ENCODE results near the gene SPTBN5.
A peak's percentile ranks its signal among the peaks of the same experiment; 100 is the strongest.

The SPTBN5 gene

GRCh38 chr15:41905036-41905793, 11.4 kb upstream of the SPTBN5 start:
- TF ChIP-seq TCF4 (CRISPR knock-in tag; IDR thresholded peaks at IDR 0.05; ENCODE audit: borderline replicate concordance) (0 out of 2 replicates have a peak, but pooled peaks have one; percentile 29), ZFP3 (CRISPR knock-in tag; IDR thresholded peaks at IDR 0.05) (no peak), ZFP30 (CRISPR knock-in tag; IDR thresholded peaks at IDR 0.05) (no peak)
- peak; percentile 48 for ATAC-seq

DNA sequence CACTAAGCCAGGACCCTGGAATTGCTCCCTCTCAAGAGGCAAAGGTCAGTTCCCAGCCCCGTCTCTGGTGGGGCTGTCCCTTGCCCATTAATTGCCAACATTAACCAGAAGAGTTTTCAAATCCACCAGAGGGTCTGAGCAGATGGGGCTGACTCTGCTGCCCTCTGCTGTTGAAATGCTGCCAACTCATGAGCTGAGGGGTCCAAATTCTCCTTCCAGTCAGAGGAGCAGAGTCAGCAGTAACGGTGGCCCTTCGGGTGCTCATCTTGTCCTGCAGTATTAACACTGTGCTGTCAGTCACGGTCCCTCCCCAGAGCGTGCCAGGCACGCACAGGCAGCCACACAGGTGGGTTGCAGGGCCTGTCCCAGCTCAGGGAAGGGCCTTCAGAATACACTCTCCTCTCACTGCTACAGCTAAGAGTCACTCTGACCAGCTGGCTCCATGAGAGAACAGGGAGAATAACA, 10.7 kb upstream of the SPTBN5 start:
- peak; percentile 95 for ATAC-seq
- TF ChIP-seq SNAI2 (CRISPR knock-in tag; IDR thresholded peaks at IDR 0.05) (no peak), CSDC2 (CRISPR knock-in tag; IDR thresholded peaks at IDR 0.05) (no peak), ZNF565 (CRISPR knock-in tag; conservative IDR thresholded peaks at IDR 0.05; ENCODE audit: low read depth) (no peak), RARB (CRISPR knock-in tag; IDR thresholded peaks at IDR 0.05) (no peak), ARNTL (CRISPR knock-in tag; IDR thresholded peaks at IDR 0.05; ENCODE audit: borderline replicate concordance, low read depth) (no peak), CSRNP3 (CRISPR knock-in tag; IDR thresholded peaks at IDR 0.05) (no peak), ZFP3 (CRISPR knock-in tag; IDR thresholded peaks at IDR 0.05) (no peak), TOX (CRISPR knock-in tag; IDR thresholded peaks at IDR 0.05; ENCODE audit: borderline replicate concordance) (no peak), OSR1 (CRISPR knock-in tag; IDR thresholded peaks at IDR 0.05) (no peak), TCF4 (CRISPR knock-in tag; IDR thresholded peaks at IDR 0.05; ENCODE audit: borderline replicate concordance) (no peak), ZNF70 (CRISPR knock-in tag; IDR thresholded peaks at IDR 0.05) (no peak), ZFP30 (CRISPR knock-in tag; IDR thresholded peaks at IDR 0.05) (no peak), BACH2 (CRISPR knock-in tag; IDR thresholded peaks at IDR 0.05; ENCODE audit: borderline replicate concordance) (no peak), ZNF8 (CRISPR knock-in tag; IDR thresholded peaks at IDR 0.05) (no peak), PPARA (CRISPR knock-in tag; IDR thresholded peaks at IDR 0.05; ENCODE audit: borderline replicate concordance) (no peak), ZC3H10 (CRISPR knock-in tag; IDR thresholded peaks at IDR 0.05) (no peak), GLIS3 (CRISPR knock-in tag; IDR thresholded peaks at IDR 0.05) (no peak)
- TF ChIP-seq, protein P1, sequence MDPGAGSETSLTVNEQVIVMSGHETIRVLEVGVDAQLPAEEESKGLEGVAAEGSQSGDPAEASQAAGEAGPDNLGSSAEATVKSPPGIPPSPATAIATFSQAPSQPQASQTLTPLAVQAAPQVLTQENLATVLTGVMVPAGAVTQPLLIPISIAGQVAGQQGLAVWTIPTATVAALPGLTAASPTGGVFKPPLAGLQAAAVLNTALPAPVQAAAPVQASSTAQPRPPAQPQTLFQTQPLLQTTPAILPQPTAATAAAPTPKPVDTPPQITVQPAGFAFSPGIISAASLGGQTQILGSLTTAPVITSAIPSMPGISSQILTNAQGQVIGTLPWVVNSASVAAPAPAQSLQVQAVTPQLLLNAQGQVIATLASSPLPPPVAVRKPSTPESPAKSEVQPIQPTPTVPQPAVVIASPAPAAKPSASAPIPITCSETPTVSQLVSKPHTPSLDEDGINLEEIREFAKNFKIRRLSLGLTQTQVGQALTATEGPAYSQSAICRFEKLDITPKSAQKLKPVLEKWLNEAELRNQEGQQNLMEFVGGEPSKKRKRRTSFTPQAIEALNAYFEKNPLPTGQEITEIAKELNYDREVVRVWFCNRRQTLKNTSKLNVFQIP (CRISPR knock-in tag; IDR thresholded peaks at IDR 0.05; ENCODE audit: borderline replicate concordance, low read depth): no peak
- TF ChIP-seq, protein P2, sequence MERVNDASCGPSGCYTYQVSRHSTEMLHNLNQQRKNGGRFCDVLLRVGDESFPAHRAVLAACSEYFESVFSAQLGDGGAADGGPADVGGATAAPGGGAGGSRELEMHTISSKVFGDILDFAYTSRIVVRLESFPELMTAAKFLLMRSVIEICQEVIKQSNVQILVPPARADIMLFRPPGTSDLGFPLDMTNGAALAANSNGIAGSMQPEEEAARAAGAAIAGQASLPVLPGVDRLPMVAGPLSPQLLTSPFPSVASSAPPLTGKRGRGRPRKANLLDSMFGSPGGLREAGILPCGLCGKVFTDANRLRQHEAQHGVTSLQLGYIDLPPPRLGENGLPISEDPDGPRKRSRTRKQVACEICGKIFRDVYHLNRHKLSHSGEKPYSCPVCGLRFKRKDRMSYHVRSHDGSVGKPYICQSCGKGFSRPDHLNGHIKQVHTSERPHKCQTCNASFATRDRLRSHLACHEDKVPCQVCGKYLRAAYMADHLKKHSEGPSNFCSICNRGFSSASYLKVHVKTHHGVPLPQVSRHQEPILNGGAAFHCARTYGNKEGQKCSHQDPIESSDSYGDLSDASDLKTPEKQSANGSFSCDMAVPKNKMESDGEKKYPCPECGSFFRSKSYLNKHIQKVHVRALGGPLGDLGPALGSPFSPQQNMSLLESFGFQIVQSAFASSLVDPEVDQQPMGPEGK (CRISPR knock-in tag; IDR thresholded peaks at IDR 0.05; ENCODE audit: borderline replicate concordance): no peak

DNA sequence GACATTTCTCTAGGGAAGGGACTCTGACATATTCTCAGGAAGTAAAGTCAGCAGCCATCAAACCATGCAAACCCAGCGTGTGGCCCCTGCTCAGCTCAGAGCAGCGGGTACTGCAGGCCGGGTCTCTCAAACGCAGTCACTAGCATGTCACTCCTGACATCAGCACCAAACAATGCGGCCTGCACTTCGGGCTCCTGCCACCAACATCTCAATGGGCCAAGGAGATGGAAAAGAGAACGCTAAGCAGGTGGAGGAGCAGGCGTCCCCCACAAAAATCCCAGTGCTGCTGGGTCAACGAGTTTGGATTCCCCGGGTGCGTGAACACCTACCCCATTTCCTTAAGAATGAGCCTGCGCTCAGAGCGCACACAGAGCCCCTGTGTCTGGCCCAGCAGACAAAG, 9.9 kb upstream of the SPTBN5 start:
- ATAC-seq: no peak
- TF ChIP-seq ARNTL (CRISPR knock-in tag; IDR thresholded peaks at IDR 0.05; ENCODE audit: borderline replicate concordance, low read depth) (no peak), SNAI2 (CRISPR knock-in tag; IDR thresholded peaks at IDR 0.05) (no peak)

DNA sequence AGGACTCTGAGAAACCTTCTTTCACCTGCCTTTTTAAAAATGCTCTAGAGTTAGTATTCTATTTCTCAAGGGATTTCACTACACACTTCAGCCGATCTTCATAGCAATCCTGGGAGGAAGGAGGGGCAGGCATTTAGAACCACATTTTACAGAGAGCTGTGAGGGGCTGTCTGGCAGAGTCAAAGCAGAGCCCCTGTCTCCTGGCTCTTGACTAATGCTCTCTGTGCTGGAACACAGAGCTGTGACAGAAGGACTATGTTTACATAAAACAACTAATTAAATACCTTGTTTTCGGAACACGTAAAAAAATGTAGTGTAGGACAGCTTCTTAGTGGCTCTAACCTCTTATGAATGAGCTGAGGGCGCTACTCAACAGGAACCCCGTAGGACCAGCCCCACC, 7.6 kb upstream of the SPTBN5 start:
- no peak for TF ChIP-seq PPARA (CRISPR knock-in tag; IDR thresholded peaks at IDR 0.05; ENCODE audit: borderline replicate concordance)
- no peak for TF ChIP-seq ZFP3 (CRISPR knock-in tag; IDR thresholded peaks at IDR 0.05)
- no peak for TF ChIP-seq TSHZ2 (CRISPR knock-in tag; IDR thresholded peaks at IDR 0.05)
- no peak for TF ChIP-seq TCF4 (CRISPR knock-in tag; IDR thresholded peaks at IDR 0.05; ENCODE audit: borderline replicate concordance)
- TF ChIP-seq BACH2 (CRISPR knock-in tag; IDR thresholded peaks at IDR 0.05; ENCODE audit: borderline replicate concordance): no peak
- TF ChIP-seq, protein P2 (CRISPR knock-in tag; IDR thresholded peaks at IDR 0.05; ENCODE audit: borderline replicate concordance): no peak
- no peak for TF ChIP-seq CSDC2 (CRISPR knock-in tag; IDR thresholded peaks at IDR 0.05)
- TF ChIP-seq RARB (CRISPR knock-in tag; IDR thresholded peaks at IDR 0.05): no peak
- no peak for TF ChIP-seq ZFP30 (CRISPR knock-in tag; IDR thresholded peaks at IDR 0.05)
- no peak for TF ChIP-seq ISL1 (CRISPR knock-in tag; IDR thresholded peaks at IDR 0.05)
- TF ChIP-seq ZNF565 (CRISPR knock-in tag; conservative IDR thresholded peaks at IDR 0.05; ENCODE audit: low read depth): no peak
- no peak for TF ChIP-seq ESRRG (CRISPR knock-in tag; IDR thresholded peaks at IDR 0.05)
- TF ChIP-seq GLIS3 (CRISPR knock-in tag; IDR thresholded peaks at IDR 0.05): no peak
- no peak for ATAC-seq
